ENCODE measurements around the gene TFAM.

DNA sequence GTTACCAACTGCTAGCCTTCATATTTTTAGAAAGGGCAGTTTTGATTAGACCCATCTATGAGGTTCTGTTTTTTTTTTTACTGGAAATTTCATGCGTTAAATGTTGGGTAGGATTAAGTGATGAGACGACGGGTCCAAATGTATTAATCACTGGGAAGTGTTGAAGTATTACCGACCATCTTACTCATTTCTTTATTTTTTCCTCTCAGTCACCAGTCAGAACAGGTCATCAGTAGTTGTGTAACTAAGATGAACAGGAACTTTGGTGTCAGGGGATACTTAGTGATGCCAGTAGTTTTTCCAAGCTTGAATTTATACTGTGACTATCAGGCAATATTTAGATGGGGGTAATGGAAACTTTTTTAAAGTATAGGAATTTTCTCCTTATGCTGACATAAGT lies 14.2 kb downstream of the TFAM start:
- TF ChIP-seq EZH2 (IDR thresholded peaks at IDR 0.05; ENCODE audit: borderline replicate concordance, low read length): no peak
- TF ChIP-seq, protein P1, sequence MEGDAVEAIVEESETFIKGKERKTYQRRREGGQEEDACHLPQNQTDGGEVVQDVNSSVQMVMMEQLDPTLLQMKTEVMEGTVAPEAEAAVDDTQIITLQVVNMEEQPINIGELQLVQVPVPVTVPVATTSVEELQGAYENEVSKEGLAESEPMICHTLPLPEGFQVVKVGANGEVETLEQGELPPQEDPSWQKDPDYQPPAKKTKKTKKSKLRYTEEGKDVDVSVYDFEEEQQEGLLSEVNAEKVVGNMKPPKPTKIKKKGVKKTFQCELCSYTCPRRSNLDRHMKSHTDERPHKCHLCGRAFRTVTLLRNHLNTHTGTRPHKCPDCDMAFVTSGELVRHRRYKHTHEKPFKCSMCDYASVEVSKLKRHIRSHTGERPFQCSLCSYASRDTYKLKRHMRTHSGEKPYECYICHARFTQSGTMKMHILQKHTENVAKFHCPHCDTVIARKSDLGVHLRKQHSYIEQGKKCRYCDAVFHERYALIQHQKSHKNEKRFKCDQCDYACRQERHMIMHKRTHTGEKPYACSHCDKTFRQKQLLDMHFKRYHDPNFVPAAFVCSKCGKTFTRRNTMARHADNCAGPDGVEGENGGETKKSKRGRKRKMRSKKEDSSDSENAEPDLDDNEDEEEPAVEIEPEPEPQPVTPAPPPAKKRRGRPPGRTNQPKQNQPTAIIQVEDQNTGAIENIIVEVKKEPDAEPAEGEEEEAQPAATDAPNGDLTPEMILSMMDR (IDR thresholded peaks at IDR 0.05; ENCODE audit: low read length): no peak
